HCT116 (cell line): ENCODE data around the gene TMEM143. TPM values are rescaled to one million over a fixed set of nuclear protein-coding genes. Genes with fewer than 3 reads are reported as not detected.

Experiments
- ATAC-seq: fragments of 200-7000 bp; cut with Tn5 transposase; 2 replicates; pipeline ENCODE4 v1.9.1; 2020; ENCODE audit warnings: mild to moderate bottlenecking, moderate library complexity
- BruUV-seq: library from RNA; stranded (reverse); fragments of 400-500 nt; replicated peaks from 2 replicates; lab custom pipeline; 2021; lab: Mats Ljungman, UMichigan
- CTCF ChIA-PET: fragments of 300-600 bp; sonication (Branson Sonifier 250); formaldehyde crosslinking; loops from one replicate; lab custom pipeline; 2021; ENCODE audit warnings: antibody characterized with exemption; lab: Charles Lee
- POLR2A ChIA-PET: fragments of 300-600, 350-600 bp; sonication (Branson Sonifier 250); formaldehyde crosslinking; loops from one replicate; lab custom pipeline; 2021; ENCODE audit warnings: antibody characterized with exemption; lab: Charles Lee
- RAD21 ChIA-PET, 2 experiments: fragments of 300-600 bp; sonication (Branson Sonifier 250); formaldehyde crosslinking; loops; one replicate each; lab custom pipeline; 2023; ENCODE audit warnings: low total read pairs in 2 of 2; ENCODE audit not compliant: uncharacterized antibody in 2 of 2, unreplicated experiment in 2 of 2, low non-redundant PET in 1 of 2; lab: Charles Lee
- DNase-seq: peaks from one replicate; pipeline ENCODE4 v3.0.0-alpha.2; 2010; ENCODE audit warnings: low read depth, low spot score
- H2AFZ ChIP-seq: fragments of 200-600 bp; shearing (Covaris generic), sonication (generic); 2 replicates; pipeline ENCODE4 v1.6.1; 2017; ENCODE audit warnings: low read depth, mixed run types, mixed read lengths, antibody characterized with exemption, low read length; ENCODE audit not compliant: poor library complexity, severe bottlenecking
- H3K27ac ChIP-seq: 2 replicates; pipeline ENCODE4 v1.5.1; 2012; ENCODE audit warnings: low read depth, low read length
- H3K27me3 ChIP-seq: fragments of 200-600 bp; sonication (generic); 2 replicates; pipeline ENCODE4 v1.6.1; 2016; ENCODE audit warnings: mixed run types, low read length, mixed read lengths; ENCODE audit not compliant: insufficient read depth
- H3K36me3 ChIP-seq, 2 experiments: fragments of 200-500 bp in 1 of 2; fragments of 200-600 bp in 1 of 2; sonication (Bioruptor generic) in 1 of 2; sonication (generic) in 1 of 2; 2 replicates each; pipeline versions ENCODE4 v1.5.1 to v1.6.1; 2014 to 2016; ENCODE audit warnings: low read length in 2 of 2, inconsistent platforms in 1 of 2, mixed read lengths in 1 of 2, mixed run types in 1 of 2; ENCODE audit not compliant: insufficient read depth in 2 of 2, control insufficient read depth in 1 of 2
- H3K4me1 ChIP-seq, 2 experiments: fragments of 200-600 bp in 1 of 2; sonication (generic) in 1 of 2; 2 replicates each; pipeline versions ENCODE4 v1.5.1 to v1.6.1; 2012 to 2017; ENCODE audit warnings: low read length in 2 of 2, inconsistent platforms in 1 of 2, mild to moderate bottlenecking in 1 of 2, mixed read lengths in 1 of 2, mixed run types in 1 of 2, moderate library complexity in 1 of 2; ENCODE audit not compliant: insufficient read depth in 2 of 2, control insufficient read depth in 1 of 2
- H3K4me2 ChIP-seq: fragments of 200-600 bp; sonication (generic); 2 replicates; pipeline ENCODE4 v1.6.1; 2017; ENCODE audit warnings: mixed run types, low read length, mixed read lengths
- H3K4me3 ChIP-seq, 2 experiments: fragments of 200-600 bp in 1 of 2; sonication (generic) in 1 of 2; replicated peaks in 1 of 2; 2 replicates each; pipeline ENCODE4 v1.5.1; 2011 to 2016; ENCODE audit warnings: low read length in 2 of 2, control low read depth in 1 of 2, low read depth in 1 of 2, mild to moderate bottlenecking in 1 of 2, mixed read lengths in 1 of 2, mixed run types in 1 of 2
- H3K79me2 ChIP-seq: fragments of 200-600 bp; sonication (generic); 2 replicates; pipeline ENCODE4 v1.6.1; 2017; ENCODE audit warnings: mild to moderate bottlenecking, mixed run types, low read length, moderate library complexity, mixed read lengths; ENCODE audit not compliant: insufficient read depth
- H3K9ac ChIP-seq: fragments of 200-600 bp; sonication (generic); 2 replicates; pipeline ENCODE4 v1.6.1; 2016; ENCODE audit warnings: low read length, mixed read lengths
- H3K9me2 ChIP-seq: fragments of 200-600 bp; sonication (generic), shearing (Covaris generic); 2 replicates; pipeline ENCODE4 v1.6.1; 2017; ENCODE audit warnings: mixed run types, mild to moderate bottlenecking, moderate library complexity; ENCODE audit not compliant: insufficient read depth
- H3K9me3 ChIP-seq, 2 experiments: fragments of 200-500 bp in 1 of 2; fragments of 200-600 bp in 1 of 2; sonication (Bioruptor generic) in 1 of 2; sonication (generic) in 1 of 2; 2 replicates each; pipeline ENCODE4 v1.6.1; 2014 to 2017; ENCODE audit warnings: low read length in 2 of 2, mixed read lengths in 2 of 2, inconsistent platforms in 1 of 2, low read depth in 1 of 2, mild to moderate bottlenecking in 1 of 2, mixed run types in 1 of 2, moderate library complexity in 1 of 2; ENCODE audit not compliant: control insufficient read depth in 1 of 2, insufficient read depth in 1 of 2
- H4K20me1 ChIP-seq: fragments of 200-600 bp; sonication (generic), shearing (Covaris generic); 2 replicates; pipeline ENCODE4 v1.6.1; 2017; ENCODE audit warnings: mixed run types, mild to moderate bottlenecking, moderate library complexity; ENCODE audit not compliant: insufficient read depth
- CBX3 ChIP-seq: IDR thresholded peaks from 2 replicates; pipeline ENCODE4 v1.6.1; 2012; ENCODE audit warnings: low read depth
- CEBPB ChIP-seq: IDR thresholded peaks from 2 replicates; pipeline ENCODE4 v1.6.1; 2012; ENCODE audit warnings: low read depth
- CTCF ChIP-seq, 3 experiments: fragments of 200-600 bp in 1 of 3; sonication (generic) in 1 of 3; IDR thresholded peaks in 2 of 3; conservative IDR thresholded peaks in 1 of 3; 2 replicates each; pipeline ENCODE4 v1.5.1; 2012 to 2017; ENCODE audit warnings: low read depth in 2 of 3, low read length in 2 of 3, antibody characterized with exemption in 1 of 3, borderline replicate concordance in 1 of 3, control low read depth in 1 of 3, mild to moderate bottlenecking in 1 of 3, mixed read lengths in 1 of 3, mixed run types in 1 of 3, moderate library complexity in 1 of 3; ENCODE audit not compliant: insufficient read depth in 1 of 3
- EGR1 ChIP-seq: IDR thresholded peaks from 2 replicates; pipeline ENCODE4 v1.6.1; 2012; ENCODE audit warnings: low read depth
- ELF1 ChIP-seq: IDR thresholded peaks from 2 replicates; pipeline ENCODE4 v1.6.1; 2012; ENCODE audit warnings: low read depth, borderline replicate concordance
- EZH2 ChIP-seq: fragments of 200-600 bp; sonication (generic); IDR thresholded peaks from 2 replicates; pipeline ENCODE4 v1.6.1; 2017; ENCODE audit warnings: antibody characterized with exemption, mixed run types
- FOSL1 ChIP-seq: IDR thresholded peaks from 2 replicates; pipeline ENCODE4 v1.6.1; 2012; ENCODE audit warnings: low read depth
- JUND ChIP-seq: IDR thresholded peaks from 2 replicates; pipeline ENCODE4 v1.6.1; 2012
- MAX ChIP-seq: IDR thresholded peaks from 2 replicates; pipeline ENCODE4 v1.6.1; 2012
- POLR2A ChIP-seq: IDR thresholded peaks from 2 replicates; pipeline ENCODE4 v1.7.0; 2011; ENCODE audit warnings: borderline replicate concordance; ENCODE audit not compliant: insufficient read depth, insufficient read length; ENCODE audit errors: extremely low read depth
- RAD21 ChIP-seq: IDR thresholded peaks from 2 replicates; pipeline ENCODE4 v1.6.1; 2012; ENCODE audit warnings: low read depth, mild to moderate bottlenecking
- REST ChIP-seq: IDR thresholded peaks from 2 replicates; pipeline ENCODE4 v1.6.1; 2012; ENCODE audit warnings: low read depth
- SIN3A ChIP-seq: IDR thresholded peaks from 2 replicates; pipeline ENCODE4 v1.6.1; 2012; ENCODE audit warnings: low read depth
- SRF ChIP-seq: IDR thresholded peaks from 2 replicates; pipeline ENCODE4 v1.6.1; 2012; ENCODE audit warnings: low read depth
- YY1 ChIP-seq: IDR thresholded peaks from 2 replicates; pipeline ENCODE4 v1.6.1; 2011; ENCODE audit warnings: low read length, low read depth, moderate library complexity, mild to moderate bottlenecking; ENCODE audit not compliant: insufficient replicate concordance; ENCODE audit errors: extremely low read depth
- ZBTB33 ChIP-seq: IDR thresholded peaks from 2 replicates; pipeline ENCODE4 v1.6.1; 2011; ENCODE audit warnings: mild to moderate bottlenecking, low read length, moderate library complexity; ENCODE audit not compliant: insufficient replicate concordance; ENCODE audit errors: extremely low read depth
- ZFX ChIP-seq: fragments of 450-650 bp; IDR thresholded peaks from 2 replicates; pipeline ENCODE4 v1.6.1; 2017
- ZNF274 ChIP-seq: fragments of 200-500 bp; sonication (Bioruptor generic); IDR thresholded peaks from 2 replicates; pipeline ENCODE4 v1.6.1; 2014; ENCODE audit warnings: mild to moderate bottlenecking, low read depth, low read length, inconsistent platforms
- intact Hi-C: fragments of 100-400 bp; cut with micrococcal nuclease; formaldehyde crosslinking; loops from 2 replicates; pipeline ENCODE4 v1.10.0; 2022
- total RNA-seq: library from RNA; stranded (reverse); gene quantifications from one replicate; pipeline ENCODE4 v1.2.1, GENCODE V29; 2021; ENCODE audit not compliant: unreplicated experiment
- TF ChIP-seq, protein P1 (sequence below): IDR thresholded peaks from 2 replicates; pipeline ENCODE4 v1.6.1; 2012

The TMEM143 gene
- total RNA-seq, 1 experiment from 2014 or later, result 13.2 TPM

DNA sequence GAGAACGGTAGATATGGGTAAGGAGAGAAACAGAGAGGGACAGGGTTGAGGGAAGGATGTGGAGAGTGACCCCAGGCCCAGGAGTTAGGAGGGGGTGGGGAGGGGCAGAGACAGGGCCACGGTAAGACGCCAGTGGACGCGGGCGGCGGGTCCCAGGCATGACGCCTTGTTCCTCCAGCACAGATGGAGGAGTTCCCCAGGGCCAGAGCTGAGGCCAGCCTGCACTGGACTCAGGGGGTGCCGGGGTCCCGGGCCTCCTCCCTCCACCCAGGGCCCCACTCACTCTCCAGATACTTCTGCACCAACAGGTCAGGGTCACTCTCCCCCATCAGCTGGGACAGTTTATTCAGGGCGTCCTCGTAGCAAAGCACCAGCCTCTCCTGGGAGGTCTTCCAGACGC lies 60.4 kb downstream of the TMEM143 start (continued):
- no peak for TF ChIP-seq POLR2A
- TF ChIP-seq, protein P1, sequence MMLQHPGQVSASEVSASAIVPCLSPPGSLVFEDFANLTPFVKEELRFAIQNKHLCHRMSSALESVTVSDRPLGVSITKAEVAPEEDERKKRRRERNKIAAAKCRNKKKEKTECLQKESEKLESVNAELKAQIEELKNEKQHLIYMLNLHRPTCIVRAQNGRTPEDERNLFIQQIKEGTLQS, result no peak
- TF ChIP-seq ZFX, result no peak
- TF ChIP-seq YY1, result no peak
- no peak for TF ChIP-seq MAX
- TF ChIP-seq RAD21, result no peak
- TF ChIP-seq, all 23 proteins: peak for 0

- H3K9me2 ChIP-seq, result no peaks in the 10 kb centered on the region; the same call in 1 of the 2 replicates
- CTCF ChIA-PET, result interaction anchor here (0.6 kb wide), 1 partner anchor 10 kb away, joined by 3 read pairs; no protein-coding TSS in a partner anchor
Observed at GRCh38 chr19:48302600-48302959, 61.2 kb downstream of the TMEM143 start.

More at GRCh38 chr19:48302600-48302959, 61.2 kb downstream of the TMEM143 start:
- ChIA-PET POLR2A (no interaction called here), RAD21 (no interaction called here)
- intact Hi-C loops, result no loop called here
- Histone ChIP-seq H3K4me3 (no peak overlapping the region), H3K27ac (no peak overlapping the region), H3K4me2 (no peak overlapping the region), H3K9me3 (no peaks in the 10 kb centered on the region), H3K27me3 (no peaks in the 10 kb centered on the region), H4K20me1 (no peaks in the 10 kb centered on the region), H2AFZ (no peak overlapping the region), H3K36me3 (no peaks in the 10 kb centered on the region), H3K9ac (no peak overlapping the region), H3K4me1 (no peaks in the 10 kb centered on the region), H3K79me2 (no peaks in the 10 kb centered on the region)
- no peak for TF ChIP-seq CTCF (IDR thresholded peaks at IDR 0.05 in 2 of 3, conservative IDR thresholded peaks at IDR 0.05 in 1 of 3; ENCODE audit: borderline replicate concordance in 1 of 3, insufficient read depth in 1 of 3, low read depth in 2 of 3, low read length in 2 of 3)
- TF ChIP-seq SRF, result no peak
- no peak for TF ChIP-seq ZBTB33
- no peak for TF ChIP-seq ELF1
- TF ChIP-seq EZH2, result no peak
- TF ChIP-seq, protein P1, result no peak
- TF ChIP-seq CBX3, result no peak
- TF ChIP-seq EGR1, result no peak
- TF ChIP-seq FOSL1, result no peak
- TF ChIP-seq CEBPB, result no peak
- no peak for TF ChIP-seq SIN3A
- TF ChIP-seq RAD21, result no peak
- no peak for TF ChIP-seq YY1
- no peak for TF ChIP-seq REST
- TF ChIP-seq ZNF274, result no peak
- TF ChIP-seq JUND, result no peak
- no peak for ATAC-seq
- no peak for DNase-seq
- BruUV-seq, result no TSS peak
